GM06990 (cell line): ENCODE data around the gene KRTAP9-8.
"Not testable (repeated sequence)": the region's sequence is repeated elsewhere in the genome, so short reads cannot be mapped to it uniquely, and the experiment has no call there.

Experiments
- DNase-seq: peaks from one replicate; pipeline ENCODE4 v3.0.0-alpha.2; 2011; ENCODE audit not compliant: insufficient read length; ENCODE audit errors: extremely low read depth
- H3K27me3 ChIP-seq: replicated peaks from 2 replicates; pipeline ENCODE4 v1.6.0; 2011; ENCODE audit warnings: low read length; ENCODE audit not compliant: control insufficient read depth, insufficient read depth
- H3K36me3 ChIP-seq: 2 replicates; pipeline ENCODE4 v1.5.1; 2011; ENCODE audit warnings: low read length; ENCODE audit not compliant: control insufficient read depth, insufficient read depth
- H3K4me3 ChIP-seq: replicated peaks from 2 replicates; pipeline ENCODE4 v1.5.1; 2011; ENCODE audit warnings: low read depth, mild to moderate bottlenecking, control low read depth, low read length
- CTCF ChIP-seq: IDR thresholded peaks from 2 replicates; pipeline ENCODE4 v1.5.1; 2011; ENCODE audit warnings: low read length, control low read depth, mild to moderate bottlenecking, inconsistent platforms; ENCODE audit not compliant: insufficient read depth, poor library complexity, severe bottlenecking

KRTAP9-8 gene, protein sequence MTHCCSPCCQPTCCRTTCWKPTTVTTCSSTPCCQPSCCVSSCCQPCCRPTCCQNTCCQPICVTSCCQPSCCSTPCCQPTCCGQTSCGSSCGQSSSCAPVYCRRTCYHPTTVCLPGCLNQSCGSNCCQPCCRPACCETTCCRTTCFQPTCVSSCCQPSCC

GRCh38 chr17:41237949-41238437 is at the start of gene KRTAP9-8:
KRTAP9-8 (plus strand) TSS chr17:41237999; CDS start chr17:41238052, 53 bp downstream.
- H3K36me3 ChIP-seq, DNase-seq, H3K27me3 ChIP-seq, H3K4me3 ChIP-seq: not testable (repeated sequence)

DNA sequence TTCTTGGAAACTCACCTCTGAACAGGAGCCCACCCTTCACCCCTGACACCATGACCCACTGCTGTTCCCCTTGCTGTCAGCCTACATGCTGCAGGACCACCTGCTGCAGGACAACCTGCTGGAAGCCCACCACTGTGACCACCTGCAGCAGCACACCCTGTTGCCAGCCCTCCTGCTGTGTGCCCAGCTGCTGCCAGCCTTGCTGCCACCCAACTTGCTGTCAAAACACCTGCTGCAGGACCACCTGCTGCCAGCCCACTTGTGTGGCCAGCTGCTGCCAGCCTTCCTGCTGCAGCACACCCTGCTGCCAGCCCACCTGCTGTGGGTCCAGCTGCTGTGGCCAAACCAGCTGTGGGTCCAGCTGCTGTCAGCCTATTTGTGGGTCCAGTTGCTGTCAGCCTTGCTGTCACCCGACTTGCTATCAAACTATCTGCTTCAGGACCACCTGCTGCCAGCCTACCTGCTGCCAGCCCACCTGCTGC is 47.9 kb upstream of the KRTAP9-8 start, which contains the start of gene KRTAP9-1:
Gene KRTAP9-1 (plus strand): TSS at position 51 of the 482 bp plus-strand sequence. CDS start 0 bp downstream, at position 51.
- H3K4me3 ChIP-seq, DNase-seq, H3K27me3 ChIP-seq, H3K36me3 ChIP-seq: not testable (repeated sequence)

DNA sequence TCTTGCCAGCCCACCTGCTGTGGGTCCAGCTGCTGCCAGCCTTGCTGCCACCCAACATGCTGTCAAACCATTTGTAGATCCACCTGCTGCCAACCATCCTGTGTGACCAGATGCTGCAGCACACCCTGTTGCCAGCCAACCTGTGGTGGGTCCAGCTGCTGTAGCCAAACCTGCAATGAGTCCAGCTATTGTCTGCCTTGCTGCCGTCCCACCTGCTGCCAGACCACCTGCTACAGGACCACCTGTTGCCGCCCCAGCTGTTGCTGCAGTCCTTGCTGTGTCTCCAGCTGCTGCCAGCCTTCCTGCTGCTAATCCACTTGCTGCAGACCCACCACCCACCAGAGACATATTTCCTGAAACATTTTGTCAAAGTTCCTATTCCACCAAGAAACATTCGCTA is 47.5 kb upstream of the KRTAP9-8 start:
- H3K4me3 ChIP-seq, result no peak overlapping the region
- H3K27me3 ChIP-seq, result no peaks in the 10 kb centered on the region; the same call in 1 of the 2 replicates
- DNase-seq, result no peak
- no peaks in the 10 kb centered on the region for H3K36me3 ChIP-seq
- TF ChIP-seq CTCF, result no peak

- Histone ChIP-seq H3K4me3 (no peak overlapping the region), H3K36me3 (no peaks in the 10 kb centered on the region), H3K27me3 (no peaks in the 10 kb centered on the region)
- no peak for DNase-seq
- TF ChIP-seq CTCF, result no peak
These were observed 41.7 kb upstream of the KRTAP9-8 start for GRCh38 chr17:41196068-41196467.

DNA sequence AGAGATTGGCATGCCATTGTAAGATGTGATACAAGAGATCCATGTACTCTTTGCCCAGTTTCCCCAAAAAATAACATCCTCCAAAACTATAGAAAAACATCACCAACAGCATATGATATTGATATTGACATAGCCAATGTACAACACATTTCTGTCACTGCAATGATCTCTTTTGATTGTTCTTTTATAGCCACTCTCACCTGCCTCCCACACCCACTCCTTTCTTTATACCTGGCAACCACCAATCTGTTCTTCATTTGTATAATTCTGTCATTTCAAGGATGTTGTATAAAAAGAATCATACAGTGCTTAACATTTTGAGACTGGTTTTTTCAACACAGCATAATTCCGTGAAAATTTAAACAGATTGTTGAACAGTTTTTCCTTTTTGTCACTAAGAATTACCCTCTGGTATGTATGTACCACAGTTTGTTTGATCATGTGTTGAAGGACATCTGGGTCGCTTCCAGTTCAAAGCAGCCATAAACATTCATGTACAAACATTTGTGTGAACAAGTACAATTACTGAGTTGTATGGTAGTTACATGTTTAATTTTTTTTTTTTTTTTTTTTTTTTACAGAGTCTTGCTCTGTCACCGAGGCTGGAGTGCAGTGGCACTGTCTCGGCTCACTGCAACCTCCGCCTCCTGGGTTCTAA is 38.2 kb upstream of the KRTAP9-8 start:
- Histone ChIP-seq H3K4me3 (no peak overlapping the region), H3K36me3 (no peaks in the 10 kb centered on the region), H3K27me3 (no peaks in the 10 kb centered on the region)
- no peak for TF ChIP-seq CTCF
- DNase-seq, result no peak

GRCh38 chr17:41211845-41212466 is 25.8 kb upstream of the KRTAP9-8 start:
- Histone ChIP-seq H3K4me3 (no peak overlapping the region), H3K36me3 (no peaks in the 10 kb centered on the region), H3K27me3 (no peaks in the 10 kb centered on the region)
- no peak for TF ChIP-seq CTCF
- no peak for DNase-seq
